Endodermal cell (in vitro differentiated cells): Measurements from ENCODE around the gene ANGPTL7. TPM values are rescaled to one million over a fixed set of nuclear protein-coding genes. Genes with fewer than 3 reads are reported as not detected.

Experiments used
- DNase-seq: peaks from one replicate; pipeline ENCODE4 v3.0.0-alpha.2; 2017
- H3K27ac ChIP-seq: 2 replicates; pipeline ENCODE4 v1.5.1; 2013; ENCODE audit warnings: mild to moderate bottlenecking, low read depth, low read length, moderate library complexity
- H3K27me3 ChIP-seq: 2 replicates; pipeline ENCODE4 v1.6.1; 2013; ENCODE audit warnings: mild to moderate bottlenecking, low read length, moderate library complexity; ENCODE audit not compliant: insufficient read depth, control insufficient read depth, poor library complexity, severe bottlenecking
- H3K36me3 ChIP-seq: 2 replicates; pipeline ENCODE4 v1.7.0; 2013; ENCODE audit warnings: mild to moderate bottlenecking, low read length, moderate library complexity; ENCODE audit not compliant: control insufficient read depth, insufficient read depth
- H3K4me1 ChIP-seq: one replicate; pipeline ENCODE4 v1.7.0; 2013; ENCODE audit warnings: low read length; ENCODE audit not compliant: control insufficient read depth, insufficient read depth
- H3K4me3 ChIP-seq: 2 replicates; pipeline ENCODE4 v1.5.1; 2013; ENCODE audit warnings: mild to moderate bottlenecking, low read length, moderate library complexity
- H3K9ac ChIP-seq: 2 replicates; pipeline ENCODE4 v1.6.1; 2013; ENCODE audit warnings: mild to moderate bottlenecking, low read length, moderate library complexity; ENCODE audit not compliant: poor library complexity, severe bottlenecking; ENCODE audit errors: extremely low read depth
- H3K9me3 ChIP-seq: 2 replicates; pipeline ENCODE4 v1.6.1; 2013; ENCODE audit warnings: mild to moderate bottlenecking, low read length, moderate library complexity; ENCODE audit not compliant: control insufficient read depth
- H3K27ac Mint-ChIP-seq: 2 replicates; pipeline ENCODE4 v1.8.0; 2020; ENCODE audit warnings: mixed read lengths
- H3K27me3 Mint-ChIP-seq: 2 replicates; pipeline ENCODE4 v1.8.0; 2021; ENCODE audit warnings: mild to moderate bottlenecking, mixed read lengths; ENCODE audit not compliant: insufficient read depth
- H3K36me3 Mint-ChIP-seq: 2 replicates; pipeline ENCODE4 v1.8.0; 2020; ENCODE audit warnings: low read depth, mixed read lengths
- H3K4me1 Mint-ChIP-seq: 2 replicates; pipeline ENCODE4 v1.8.0; 2020; ENCODE audit warnings: mixed read lengths
- H3K4me3 Mint-ChIP-seq: 2 replicates; pipeline ENCODE4 v1.8.0; 2020; ENCODE audit warnings: mild to moderate bottlenecking, moderate library complexity, mixed read lengths
- H3K9me3 Mint-ChIP-seq: 2 replicates; pipeline ENCODE4 v1.8.0; 2020; ENCODE audit warnings: mild to moderate bottlenecking, mixed read lengths
- CTCF ChIP-seq: fragments of 200-600 bp; sonication (generic); conservative IDR thresholded peaks from 2 replicates; pipeline ENCODE4 v1.5.0; 2021; ENCODE audit warnings: antibody characterized with exemption, mild to moderate bottlenecking
- WGBS, 2 experiments: methylation state at CpG; one replicate each; pipeline versions ENCODE4 v1.1.5 to v1.1.7; 2013; ENCODE audit warnings: missing lambda C conversion rate in 2 of 2, mixed read lengths in 1 of 2; ENCODE audit not compliant: insufficient coverage in 1 of 2, insufficient read length in 1 of 2; 5-methylcytosine and 5-hydroxymethylcytosine counted together
- total RNA-seq, 2 donors: library from RNA; stranded (reverse); fragmentation: NEBNext Ultra II Directional in 1 of 2; extraction: Animal tissue kit (Norgen Biotek cat#: 25700) in 1 of 2; gene quantifications; 2 replicates in 1 of 2; 3 replicates in 1 of 2; pipeline ENCODE4 v1.2.1, GENCODE V29; 2021

Gene ANGPTL7
- total RNA-seq, 2 donors from 2014 or later = not detected

DNA sequence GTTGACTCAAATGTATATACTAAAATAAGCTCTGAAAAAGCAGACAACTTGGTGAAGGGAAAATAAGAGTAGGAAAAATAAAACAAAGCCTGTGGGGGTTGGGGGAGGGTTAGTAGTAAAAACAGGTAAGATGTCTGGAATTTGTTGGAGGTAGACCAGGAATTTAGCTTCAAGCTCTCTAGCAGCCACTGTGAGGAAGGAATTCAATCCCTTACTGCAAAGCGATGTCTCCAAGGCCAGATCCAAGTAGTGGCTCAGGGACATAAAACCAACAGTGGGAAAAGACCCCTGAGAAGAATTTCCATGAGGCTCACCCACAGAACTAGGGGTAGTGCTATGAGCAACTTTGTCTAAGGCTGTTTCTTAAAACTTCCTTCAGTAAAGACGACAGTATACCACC, 7.8 kb downstream of the ANGPTL7 start:
- no peak overlapping the region for H3K9ac ChIP-seq
- no peaks in the 10 kb centered on the region for H3K27me3 ChIP-seq

GRCh38 chr1:11197359-11197758, 8.2 kb downstream of the ANGPTL7 start:
- H3K4me3 ChIP-seq = no peak overlapping the region
- no peak for TF ChIP-seq CTCF
- peaks cover 58% of the 10 kb centered on the region for H3K36me3 Mint-ChIP-seq
- no peaks in the 10 kb centered on the region for H3K27me3 ChIP-seq
- H3K4me1 ChIP-seq = peaks cover 20% of the 10 kb centered on the region
- H3K27me3 Mint-ChIP-seq = no peaks in the 10 kb centered on the region
- no peak overlapping the region for H3K27ac ChIP-seq
- H3K4me3 Mint-ChIP-seq = no peak overlapping the region
- H3K36me3 ChIP-seq = peaks cover 52% of the 10 kb centered on the region
- no peaks in the 10 kb centered on the region for H3K9me3 ChIP-seq
- H3K27ac Mint-ChIP-seq = peak overlapping the region; percentile 67
- DNase-seq = no peak
- H3K4me1 Mint-ChIP-seq = peaks cover 27% of the 10 kb centered on the region
- no peaks in the 10 kb centered on the region for H3K9me3 Mint-ChIP-seq
- H3K9ac ChIP-seq = no peak overlapping the region
- 83 to 94% methylated on average over 3 to 4 of the region's 4 CpGs for WGBS, 2 experiments

More for the DNA sequence above, 7.8 kb downstream of the ANGPTL7 start:
- peaks cover 27% of the 10 kb centered on the region for H3K4me1 Mint-ChIP-seq
- Histone ChIP-seq H3K9me3 (no peaks in the 10 kb centered on the region), H3K4me3 (no peak overlapping the region), H3K36me3 (peaks cover 51% of the 10 kb centered on the region), H3K4me1 (peaks cover 20% of the 10 kb centered on the region), H3K27ac (no peak overlapping the region)
- 93 to 100% methylated on average over 2 of the region's 2 CpGs for WGBS, 2 experiments
- peaks cover 58% of the 10 kb centered on the region for H3K36me3 Mint-ChIP-seq
- H3K4me3 Mint-ChIP-seq = no peak overlapping the region
- H3K9me3 Mint-ChIP-seq = no peaks in the 10 kb centered on the region
- no peaks in the 10 kb centered on the region for H3K27me3 Mint-ChIP-seq
- peak overlapping the region; percentile 67 for H3K27ac Mint-ChIP-seq
- DNase-seq = no peak
- TF ChIP-seq CTCF = no peak

GRCh38 chr1:11198257-11198656, 9.1 kb downstream of the ANGPTL7 start:
- Mint-ChIP-seq H3K4me3 (no peak overlapping the region), H3K4me1 (peaks cover 27% of the 10 kb centered on the region), H3K27ac (no peak overlapping the region), H3K9me3 (no peaks in the 10 kb centered on the region), H3K36me3 (peaks cover 55% of the 10 kb centered on the region), H3K27me3 (no peaks in the 10 kb centered on the region)
- Histone ChIP-seq H3K4me3 (peak overlapping the region; percentile 32), H3K4me1 (peaks cover 20% of the 10 kb centered on the region), H3K36me3 (peaks cover 50% of the 10 kb centered on the region), H3K9ac (no peak overlapping the region), H3K27ac (peak overlapping the region; percentile 75), H3K9me3 (no peaks in the 10 kb centered on the region), H3K27me3 (no peaks in the 10 kb centered on the region)
- 63 to 70% methylated on average over 3 to 4 of the region's 4 CpGs for WGBS, 2 experiments
- no peak for TF ChIP-seq CTCF
- no peak for DNase-seq
